Myocyte (in vitro differentiated cells): ENCODE measurements around the gene RTCB. TPM values are rescaled to one million over a fixed set of nuclear protein-coding genes. Genes with fewer than 3 reads are reported as not detected.

ENCODE experiments used
- DNase-seq: peaks from one replicate; pipeline ENCODE4 v3.0.0-alpha.2; 2012; ENCODE audit warnings: low read depth
- total RNA-seq: library from RNA; depleted of rRNA; stranded (reverse); fragments of >200 nt; gene quantifications from 2 replicates; pipeline ENCODE4 v1.2.3, GENCODE V29; 2014

Gene RTCB
- total RNA-seq, 1 donor from 2014 or later: 93.0 TPM

DNA sequence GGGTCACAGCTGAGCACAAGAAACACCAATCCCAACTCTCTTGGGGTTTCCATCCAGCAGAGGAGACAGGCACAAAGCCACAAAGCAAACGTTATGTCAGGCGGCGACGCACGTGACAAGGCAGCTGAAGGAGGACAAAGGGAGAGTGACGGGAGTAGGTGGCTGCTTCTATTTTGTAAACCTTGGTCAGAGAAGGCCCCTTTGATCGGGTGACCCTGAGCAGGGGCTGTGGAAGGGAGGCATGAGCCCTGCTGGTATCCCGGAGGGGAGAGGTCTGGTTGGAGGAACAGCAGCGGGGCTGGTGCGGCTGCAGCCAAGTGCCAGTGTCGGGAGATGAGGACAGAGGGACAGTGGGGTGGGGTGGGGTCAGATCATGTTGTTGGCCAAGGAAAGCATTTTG, 71.6 kb downstream of the RTCB start:
- no peak for DNase-seq

DNA sequence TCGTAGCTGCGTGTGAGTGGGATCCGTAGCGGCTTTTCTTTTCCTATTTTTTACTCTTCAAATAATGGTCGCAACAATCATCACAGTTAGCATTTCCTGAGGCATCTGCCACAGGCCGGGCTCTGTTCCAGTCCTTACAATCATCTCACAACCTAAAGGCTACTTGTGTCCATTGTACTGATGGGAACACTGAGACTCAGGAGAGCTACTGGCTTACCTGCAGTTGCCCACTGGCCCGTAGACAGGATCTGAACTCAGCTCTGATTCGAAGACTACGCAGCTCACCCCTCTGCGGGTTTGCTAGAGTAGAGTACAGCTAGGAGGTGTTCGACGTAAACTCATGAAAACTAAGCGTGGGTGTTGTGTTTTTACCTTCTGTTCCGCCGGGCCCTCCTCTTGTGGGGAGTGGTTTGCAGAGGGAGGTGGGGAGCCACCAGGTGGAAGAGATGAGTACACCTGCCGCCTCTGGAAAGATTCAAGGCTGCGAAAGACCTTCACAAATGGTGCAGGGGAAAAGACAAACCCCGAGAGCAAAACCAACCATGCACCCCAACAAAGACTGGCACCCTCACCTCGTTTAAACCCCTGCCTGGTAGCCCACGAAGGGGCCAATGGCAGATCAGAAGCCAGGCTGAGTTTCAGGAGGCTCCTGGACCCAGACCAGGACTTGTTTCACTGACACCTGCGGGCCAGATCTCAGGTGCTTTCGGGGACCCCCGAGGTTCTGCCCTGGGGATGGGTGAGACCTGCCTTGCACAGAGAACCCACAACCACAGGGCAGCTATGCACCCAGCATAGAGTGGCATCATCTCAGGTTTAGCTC, 72.6 kb downstream of the RTCB start:
- no peak for DNase-seq

DNA sequence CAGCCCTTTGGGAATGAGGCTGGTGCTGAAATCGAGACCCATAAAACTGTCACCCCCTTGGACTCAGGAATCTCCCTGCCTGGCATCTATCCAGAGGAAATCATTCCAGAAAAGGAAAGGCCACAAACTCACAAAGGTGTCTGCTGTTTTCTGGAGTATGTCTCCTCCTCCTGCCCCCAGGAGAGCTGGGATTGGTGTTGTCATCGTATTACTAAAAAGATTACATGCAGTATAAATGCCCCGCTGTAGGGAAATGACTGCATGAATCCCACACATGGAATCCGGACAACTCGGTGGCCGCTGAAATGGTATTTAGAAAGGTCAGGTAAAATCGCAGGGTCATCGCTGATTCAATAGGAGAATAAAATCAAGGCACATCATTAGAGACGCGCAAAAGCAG, 73.3 kb downstream of the RTCB start:
- DNase-seq: no peak

Other genes with a start within 250 kb of the RTCB start
- not detected in 2 replicates for gene RFPL2, start 207.2 kb downstream of the RTCB start, total RNA-seq
- gene SLC5A4, start 156.9 kb downstream of the RTCB start, total RNA-seq: not detected in 2 replicates
- gene RFPL3, start 54.4 kb downstream of the RTCB start, total RNA-seq: not detected in 2 replicates
- gene BPIFC, start 52.2 kb upstream of the RTCB start, total RNA-seq: not detected in 2 replicates
- gene FBXO7, start 62.6 kb upstream of the RTCB start, total RNA-seq: 58.1 and 62.0 TPM in 2 replicates